ENCODE results near the gene LITAF. TPM values are rescaled to one million over a fixed set of nuclear protein-coding genes. Genes with fewer than 3 reads are reported as not detected.

LITAF gene
- total RNA-seq, 2 donors from 2014 or later: 36.6 to 62.9 TPM

- no peaks in the 10 kb centered on the region for H3K4me1 ChIP-seq (ENCODE audit: control insufficient read depth, insufficient read depth, low read length)
- H3K27ac Mint-ChIP-seq: no peak overlapping the region
- DNase-seq: no peak
- H3K9ac ChIP-seq (ENCODE audit: extremely low read depth, low read length, poor library complexity, severe bottlenecking): no peak overlapping the region
- H3K9me3 ChIP-seq (ENCODE audit: control insufficient read depth, low read length): no peaks in the 10 kb centered on the region
- no peaks in the 10 kb centered on the region for H3K27me3 ChIP-seq (ENCODE audit: control insufficient read depth, insufficient read depth, low read length, poor library complexity, severe bottlenecking)
- whole genome bisulfite sequencing, 2 experiments (ENCODE audit: insufficient coverage in 1 of 2, insufficient read length in 1 of 2): 92 to 93% methylated on average over 9 of the region's 9 CpGs
- no peaks in the 10 kb centered on the region for H3K9me3 Mint-ChIP-seq
- no peak overlapping the region for H3K4me3 ChIP-seq (ENCODE audit: low read length)
- no peaks in the 10 kb centered on the region for H3K27me3 Mint-ChIP-seq (ENCODE audit: insufficient read depth)
- H3K4me1 Mint-ChIP-seq: peaks cover 6% of the 10 kb centered on the region
- TF ChIP-seq CTCF (conservative IDR thresholded peaks at IDR 0.05): no peak
- no peak overlapping the region for H3K27ac ChIP-seq (ENCODE audit: low read depth, low read length)
- H3K36me3 Mint-ChIP-seq (ENCODE audit: low read depth): no peaks in the 10 kb centered on the region
- no peaks in the 10 kb centered on the region for H3K36me3 ChIP-seq (ENCODE audit: control insufficient read depth, insufficient read depth, low read length)
- no peak overlapping the region for H3K4me3 Mint-ChIP-seq
Observed at GRCh38 chr16:11566398-11566797, 20.3 kb downstream of the LITAF start.

DNA sequence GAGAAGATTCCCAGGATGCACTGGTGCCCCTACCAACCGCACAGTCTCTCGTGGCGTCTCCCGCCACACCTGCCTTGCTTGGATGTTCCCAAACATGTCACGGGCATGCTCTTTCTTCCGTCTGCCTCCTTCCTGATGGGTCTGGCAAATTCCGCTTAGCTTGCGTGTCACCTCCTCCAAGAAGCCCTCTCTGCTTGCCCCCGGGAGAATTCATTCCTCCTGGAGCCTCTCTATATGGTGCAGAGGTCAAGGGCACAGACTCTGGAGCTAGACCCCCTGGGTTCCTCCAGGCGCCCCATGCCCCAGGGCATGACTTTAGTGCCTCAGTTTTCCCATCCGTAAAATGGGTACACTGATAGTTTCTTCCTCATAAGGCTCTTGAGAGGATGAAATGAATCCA lies 21.1 kb downstream of the LITAF start:
- 91 to 94% methylated on average over 11 of the region's 11 CpGs for WGBS, 2 experiments (ENCODE audit: insufficient coverage in 1 of 2, insufficient read length in 1 of 2)
- Histone ChIP-seq H3K4me1 (ENCODE audit: control insufficient read depth, insufficient read depth, low read length) (no peaks in the 10 kb centered on the region), H3K9me3 (ENCODE audit: control insufficient read depth, low read length) (no peaks in the 10 kb centered on the region), H3K4me3 (ENCODE audit: low read length) (no peak overlapping the region), H3K27me3 (ENCODE audit: control insufficient read depth, insufficient read depth, low read length, poor library complexity, severe bottlenecking) (no peaks in the 10 kb centered on the region), H3K9ac (ENCODE audit: extremely low read depth, low read length, poor library complexity, severe bottlenecking) (no peak overlapping the region), H3K27ac (ENCODE audit: low read depth, low read length) (no peak overlapping the region), H3K36me3 (ENCODE audit: control insufficient read depth, insufficient read depth, low read length) (no peaks in the 10 kb centered on the region)
- TF ChIP-seq CTCF (conservative IDR thresholded peaks at IDR 0.05): no peak
- Mint-ChIP-seq H3K9me3 (no peaks in the 10 kb centered on the region), H3K4me3 (no peak overlapping the region), H3K27me3 (ENCODE audit: insufficient read depth) (no peaks in the 10 kb centered on the region), H3K27ac (no peak overlapping the region), H3K4me1 (peaks cover 13% of the 10 kb centered on the region), H3K36me3 (ENCODE audit: low read depth) (no peaks in the 10 kb centered on the region)
- no peak for DNase-seq

DNA sequence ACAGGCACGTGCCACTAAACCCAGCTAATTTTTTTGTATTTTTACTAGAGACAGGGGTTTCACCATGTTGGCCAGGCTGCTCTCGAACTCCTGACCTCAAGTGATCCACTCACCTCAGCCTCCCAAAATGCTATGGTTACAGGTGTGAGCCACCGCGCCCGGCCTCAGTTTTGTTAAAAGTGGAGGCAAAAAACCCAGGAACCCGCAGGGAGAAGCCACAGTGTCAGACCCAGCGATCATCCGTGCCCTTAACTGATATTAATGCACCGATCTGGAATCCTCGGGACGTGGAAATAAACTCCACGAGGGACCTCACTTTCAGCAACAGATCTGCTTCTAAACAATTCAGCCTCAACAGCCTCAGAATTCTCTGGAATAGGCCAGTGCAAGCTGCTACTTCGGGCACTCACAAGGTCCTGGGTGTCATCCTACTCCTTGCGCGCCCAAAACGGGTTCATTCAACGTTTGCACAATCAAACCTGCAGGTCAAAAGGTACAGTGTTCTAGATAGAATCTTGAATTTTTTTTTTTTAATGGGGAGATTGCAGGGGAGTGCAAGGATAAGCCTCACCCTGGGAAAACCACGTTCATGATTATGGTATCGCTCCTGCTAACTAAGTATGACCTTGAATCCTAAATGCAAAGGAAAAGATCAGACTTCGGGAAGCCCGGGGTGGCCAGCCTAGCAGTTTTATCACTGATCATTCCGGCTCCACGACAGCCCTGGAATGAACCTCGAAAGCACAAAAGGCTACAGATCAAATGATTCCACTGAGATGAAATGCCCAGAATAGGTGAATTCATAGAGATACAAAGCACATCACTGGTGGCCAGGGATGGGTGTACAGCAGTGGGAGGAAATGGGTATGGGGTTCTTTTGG lies 22.4 kb downstream of the LITAF start:
- Mint-ChIP-seq H3K9me3 (no peaks in the 10 kb centered on the region), H3K36me3 (ENCODE audit: low read depth) (no peaks in the 10 kb centered on the region), H3K27me3 (ENCODE audit: insufficient read depth) (no peaks in the 10 kb centered on the region), H3K4me1 (peaks cover 16% of the 10 kb centered on the region), H3K4me3 (no peak overlapping the region), H3K27ac (no peak overlapping the region)
- Histone ChIP-seq H3K4me1 (ENCODE audit: control insufficient read depth, insufficient read depth, low read length) (no peaks in the 10 kb centered on the region), H3K4me3 (ENCODE audit: low read length) (no peak overlapping the region), H3K27me3 (ENCODE audit: control insufficient read depth, insufficient read depth, low read length, poor library complexity, severe bottlenecking) (no peaks in the 10 kb centered on the region), H3K9ac (ENCODE audit: extremely low read depth, low read length, poor library complexity, severe bottlenecking) (no peak overlapping the region), H3K9me3 (ENCODE audit: control insufficient read depth, low read length) (no peaks in the 10 kb centered on the region), H3K27ac (ENCODE audit: low read depth, low read length) (no peak overlapping the region), H3K36me3 (ENCODE audit: control insufficient read depth, insufficient read depth, low read length) (no peaks in the 10 kb centered on the region)
- TF ChIP-seq CTCF (conservative IDR thresholded peaks at IDR 0.05): no peak
- WGBS, 2 experiments (ENCODE audit: insufficient coverage in 1 of 2, insufficient read length in 1 of 2): 92 to 94% methylated on average over 24 of the region's 24 CpGs
- DNase-seq: no peak
